Right ventricle myocardium inferior (tissue), 1 donor: ENCODE results near the gene CD300LB. TPM values are rescaled to one million over a fixed set of nuclear protein-coding genes. Genes with fewer than 3 reads are reported as not detected.
"Not testable (repeated sequence)": the region's sequence is repeated elsewhere in the genome, so short reads cannot be mapped to it uniquely, and the experiment has no call there.

Experiments used
- ATAC-seq: fragments of 200-7000 bp; cut with Tn5 transposase; one replicate; pipeline ENCODE4 v1.9.1; 2020; ENCODE audit warnings: mild to moderate bottlenecking, moderate library complexity
- DNase-seq: peaks from one replicate; pipeline ENCODE4 v3.0.0; 2021; ENCODE audit errors: missing footprints
- intact Hi-C: fragments of 100-400 bp; cut with DNase I; formaldehyde crosslinking; loops from one replicate; pipeline ENCODE4 v1.11.0; 2022
- total RNA-seq: library from RNA; stranded (reverse); fragmentation: NEBNext Ultra II Directional; extraction: Animal tissue kit (Norgen Biotek cat#: 25700); gene quantifications from one replicate; pipeline ENCODE4 v1.2.1, GENCODE V29; 2021
- donor health status: DM: no; HTN: yes; CAD: no; lungs with severe emphysema.

CD300LB gene
- total RNA-seq, 1 donor from 2014 or later = 0.19 TPM

DNA sequence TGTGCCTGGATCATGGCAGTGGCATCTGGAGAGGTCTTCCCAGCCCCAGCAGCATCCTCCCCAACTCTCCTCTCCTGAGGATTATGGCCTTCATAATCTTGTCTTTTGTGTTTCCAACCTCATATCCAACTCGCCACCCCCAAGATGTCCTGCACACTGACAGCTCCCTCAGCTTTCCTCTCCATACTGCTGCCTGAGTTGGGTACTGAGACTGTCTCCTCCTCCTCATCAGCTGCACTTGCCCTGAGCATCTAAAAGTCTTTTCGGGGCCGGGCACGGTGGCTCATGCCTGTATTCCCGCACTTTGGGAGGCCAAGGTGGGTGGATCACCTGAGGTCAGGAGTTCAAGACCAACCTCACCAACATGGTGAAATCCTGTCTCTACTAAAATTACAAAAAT lies 2.0 kb downstream of the CD300LB start:
- ATAC-seq (no peak), DNase-seq (peak; percentile 26)
- intact Hi-C loops = no loop called here

DNA sequence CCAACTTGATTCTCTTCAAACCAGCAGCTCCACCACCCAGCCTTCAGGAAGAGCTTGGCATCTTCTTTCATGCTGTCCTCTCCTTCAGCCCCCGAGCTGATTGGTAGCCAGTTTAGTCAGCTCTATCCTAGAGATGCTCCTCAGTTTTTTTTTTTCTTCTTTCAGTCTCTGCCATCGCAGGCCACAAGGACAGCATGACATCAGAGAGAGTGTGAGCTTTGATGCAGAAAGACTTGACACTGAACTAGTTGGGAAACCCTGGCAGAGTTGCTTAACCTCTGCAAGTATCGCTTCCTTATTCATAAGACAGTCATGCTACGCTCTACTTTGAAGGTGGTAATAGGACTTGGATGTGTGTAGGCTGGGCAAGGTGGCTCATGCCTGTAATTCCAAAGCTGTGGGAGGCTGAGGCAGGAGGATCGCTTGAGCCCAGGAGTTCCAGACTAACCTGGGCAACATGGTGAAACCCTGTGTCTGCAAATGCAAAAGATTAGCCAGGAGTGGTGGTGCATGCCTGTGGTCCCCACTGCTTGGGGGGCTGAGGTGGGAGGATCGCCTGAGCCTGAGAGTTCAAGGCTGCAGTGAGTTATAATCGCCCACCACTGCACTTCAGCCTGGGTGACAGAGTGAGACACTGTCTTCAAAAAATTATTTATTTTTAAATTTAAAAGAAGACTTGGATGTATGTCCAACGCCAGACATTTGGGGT lies 2.6 kb downstream of the CD300LB start:
- intact Hi-C loops = no loop called here
- peak; percentile 67 for DNase-seq

DNA sequence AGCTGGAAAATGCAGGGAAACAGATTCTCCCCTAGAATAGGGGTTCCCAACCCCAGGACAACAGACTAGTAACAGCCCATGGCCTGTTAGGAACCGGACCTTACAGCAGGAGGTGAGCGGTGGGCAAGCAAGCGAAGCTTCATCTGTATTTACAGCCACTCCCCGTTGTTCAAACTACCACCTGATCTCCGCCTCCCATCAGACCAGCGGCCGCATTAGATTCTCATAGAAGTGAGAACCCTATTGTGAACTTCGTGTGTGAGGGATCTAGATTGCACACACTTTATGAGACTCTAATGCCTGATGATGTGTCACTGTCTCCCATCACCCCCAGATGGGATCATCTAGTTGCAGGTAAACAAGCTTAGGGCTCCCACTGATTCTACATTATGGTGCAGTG lies 3.5 kb downstream of the CD300LB start:
- ATAC-seq = no peak
- intact Hi-C loops = no loop called here
- DNase-seq = peak; percentile 22

More for the DNA sequence above, 2.6 kb downstream of the CD300LB start:
- no peak for ATAC-seq

GRCh38 chr17:74527081-74527480 lies 4.2 kb downstream of the CD300LB start:
- ATAC-seq = no peak
- intact Hi-C loops = no loop called here
- DNase-seq = peak; percentile 37

DNA sequence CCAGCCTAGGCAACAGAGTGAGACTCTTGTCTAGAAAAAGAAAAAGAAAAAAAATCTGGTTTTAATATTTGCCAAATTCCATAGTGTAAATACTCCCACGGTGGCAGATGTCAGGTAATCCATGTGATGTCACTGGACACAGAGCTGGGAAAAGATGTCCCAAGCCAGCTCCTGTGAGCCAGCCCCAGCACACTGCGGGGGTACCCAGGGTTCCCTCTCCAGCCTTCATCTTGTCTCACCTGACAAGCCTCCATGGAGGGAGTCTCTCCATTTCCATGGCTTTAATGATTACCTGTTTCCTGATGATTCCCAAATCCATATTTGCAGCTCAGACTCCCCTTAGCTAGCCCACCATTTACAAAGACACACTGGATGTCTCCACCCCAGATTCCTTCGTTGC lies 4.6 kb downstream of the CD300LB start:
- intact Hi-C loops = no loop called here
- ATAC-seq = no peak
- DNase-seq = no peak

GRCh38 chr17:74525781-74526288 lies 5.4 kb downstream of the CD300LB start:
- intact Hi-C loops = no loop called here
- DNase-seq = peak; percentile 13
- no peak for ATAC-seq

DNA sequence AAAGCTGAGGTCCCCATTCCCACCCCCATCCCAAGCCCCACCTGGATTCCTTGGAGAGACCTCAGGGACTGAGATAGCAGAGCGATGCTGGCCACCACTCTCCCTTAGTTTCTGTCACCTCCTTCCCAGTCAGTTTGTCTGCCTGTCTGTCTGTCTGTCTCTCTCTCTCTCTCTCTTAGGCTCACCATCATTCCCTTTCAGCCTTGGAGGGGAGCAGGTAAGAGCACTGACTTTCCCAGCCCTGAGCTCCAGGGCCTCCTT lies 5.9 kb downstream of the CD300LB start:
- ATAC-seq = no peak
- DNase-seq = no peak
- intact Hi-C loops = no loop called here

DNA sequence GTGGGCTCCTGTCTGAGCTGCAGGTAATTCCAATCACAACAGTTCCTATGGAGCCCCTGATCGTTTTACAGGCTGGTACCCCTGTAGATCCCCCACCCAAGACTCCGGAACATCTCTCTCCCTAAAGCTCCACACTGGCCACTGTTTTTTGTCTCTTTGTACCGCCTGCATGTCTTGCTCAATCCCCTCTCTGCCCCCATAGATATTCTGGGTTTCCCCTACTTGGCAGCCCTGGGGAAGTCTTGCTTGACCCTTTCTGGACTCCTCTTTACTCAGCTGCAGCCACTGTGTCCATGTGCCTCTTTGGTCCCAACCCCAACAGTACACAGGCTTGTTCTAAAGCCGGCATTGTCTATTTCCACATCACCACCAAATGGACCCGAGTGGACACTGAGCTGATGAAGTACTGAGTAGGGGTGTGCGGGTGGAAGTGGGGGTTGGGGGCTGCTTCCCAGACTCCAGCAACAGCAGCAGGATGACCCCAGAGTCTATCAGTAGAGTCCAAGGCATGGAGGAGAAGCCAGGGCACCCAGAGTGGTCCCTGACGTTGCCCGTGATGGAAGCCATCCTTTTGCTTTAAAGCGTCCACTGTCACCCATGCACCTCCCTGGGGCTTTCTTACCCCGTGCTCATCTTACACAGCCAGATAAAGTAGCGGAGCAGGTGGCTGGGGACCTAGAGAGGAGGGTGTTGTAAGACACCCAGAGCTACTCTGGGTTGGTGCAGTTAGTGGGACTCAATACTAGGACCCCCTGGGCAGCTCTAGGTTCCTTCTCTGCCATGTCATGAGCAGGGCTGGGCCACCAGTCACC lies 6.4 kb downstream of the CD300LB start:
- intact Hi-C loops = no loop called here
- no peak for ATAC-seq
- no peak for DNase-seq

GRCh38 chr17:74523308-74523707 lies 8.0 kb downstream of the CD300LB start:
- no peak for DNase-seq

DNA sequence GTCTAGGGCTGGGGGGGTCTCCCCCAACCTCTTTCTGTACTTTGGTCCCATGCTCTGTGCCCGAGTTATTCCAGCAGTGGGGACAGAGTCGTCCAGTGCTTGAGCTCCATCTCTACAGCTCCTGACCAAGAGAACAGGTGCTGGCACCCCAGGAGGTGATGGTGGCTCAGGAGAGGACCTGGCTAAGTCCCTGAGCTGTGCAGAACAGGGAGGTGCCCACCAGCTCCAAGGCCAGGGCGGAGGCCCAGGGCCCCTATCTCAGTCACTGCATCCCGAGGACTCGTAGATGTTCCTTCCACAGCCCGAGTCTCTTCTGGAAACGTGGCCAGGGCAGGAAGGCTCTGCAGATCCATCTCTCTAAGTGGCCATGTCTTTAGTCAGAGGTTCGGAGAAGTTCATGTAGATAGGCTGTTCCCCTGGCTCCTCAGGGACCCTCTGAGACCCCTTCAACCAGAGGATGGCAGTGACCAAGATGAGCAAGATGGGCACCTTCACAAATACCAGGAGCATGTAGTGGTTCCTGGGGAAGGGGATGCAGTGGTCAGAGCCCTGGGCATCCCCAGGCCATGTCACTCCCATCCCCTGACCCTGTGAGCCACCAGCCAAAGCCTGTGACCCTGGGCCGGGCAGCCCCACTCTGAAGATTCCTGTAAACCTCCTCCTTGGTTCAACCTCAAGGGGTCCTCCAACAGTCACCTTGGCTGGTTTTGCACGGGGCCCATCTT lies 8.7 kb downstream of the CD300LB start:
- ATAC-seq = no peak
- DNase-seq = no peak
- intact Hi-C loops = no loop called here

More at GRCh38 chr17:74523308-74523707, 8.0 kb downstream of the CD300LB start:
- intact Hi-C loops = no loop called here
- no peak for ATAC-seq

- peak; percentile 33 for ATAC-seq
- intact Hi-C loops = no loop called here
- no peak for DNase-seq
Measured at GRCh38 chr17:74521701-74522201, 9.5 kb downstream of the CD300LB start.

DNA sequence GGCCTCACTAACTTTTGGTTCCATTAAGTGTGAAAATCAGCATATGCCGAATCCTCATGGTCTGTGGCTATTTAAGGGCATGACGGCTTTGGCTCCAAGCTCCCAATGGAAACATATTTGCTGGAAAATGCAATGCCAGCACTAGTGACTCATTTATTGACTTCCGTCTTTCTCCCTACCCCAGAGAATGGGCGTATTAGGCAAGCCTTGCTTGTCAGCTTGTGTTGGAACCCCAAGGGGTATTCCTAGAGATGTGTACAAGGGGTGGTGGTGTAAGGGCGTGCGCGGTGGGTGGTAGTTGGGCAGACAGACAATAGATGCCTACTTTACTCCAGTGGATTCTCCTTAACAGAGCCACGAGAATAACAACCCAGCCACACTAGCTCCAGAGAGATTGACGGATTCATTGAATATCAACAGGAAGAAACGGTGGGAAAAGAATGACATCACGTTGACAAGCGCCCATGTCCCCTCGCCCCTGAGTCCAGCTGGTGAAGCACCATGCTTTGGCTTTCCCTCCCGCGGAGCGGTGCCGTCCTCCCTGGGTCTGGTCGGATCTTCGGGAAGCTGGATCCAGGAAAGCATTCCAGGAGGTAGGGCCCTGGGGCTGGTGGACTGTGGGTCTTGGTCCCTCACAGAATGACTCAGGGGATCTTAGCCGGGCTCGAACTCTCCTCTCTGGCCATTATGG lies 10.3 kb downstream of the CD300LB start:
- intact Hi-C loops = no loop called here
- ATAC-seq (peak; percentile 72), DNase-seq (no peak)

- peak; percentile 79 for DNase-seq
- intact Hi-C loops = no loop called here
- peak; percentile 66 for ATAC-seq
Measured at GRCh38 chr17:74520016-74520434, 11.2 kb downstream of the CD300LB start.

- intact Hi-C loops, DNase-seq, ATAC-seq: not testable (repeated sequence)
Measured at GRCh38 chr17:74518413-74518981, 12.8 kb downstream of the CD300LB start.

- ATAC-seq = no peak
- intact Hi-C loops = no loop called here
- DNase-seq = no peak
Measured at GRCh38 chr17:74516561-74517328, 14.5 kb downstream of the CD300LB start.

- ATAC-seq = no peak
- intact Hi-C loops = no loop called here
- DNase-seq = no peak
Measured at GRCh38 chr17:74515941-74516340, 15.3 kb downstream of the CD300LB start.

DNA sequence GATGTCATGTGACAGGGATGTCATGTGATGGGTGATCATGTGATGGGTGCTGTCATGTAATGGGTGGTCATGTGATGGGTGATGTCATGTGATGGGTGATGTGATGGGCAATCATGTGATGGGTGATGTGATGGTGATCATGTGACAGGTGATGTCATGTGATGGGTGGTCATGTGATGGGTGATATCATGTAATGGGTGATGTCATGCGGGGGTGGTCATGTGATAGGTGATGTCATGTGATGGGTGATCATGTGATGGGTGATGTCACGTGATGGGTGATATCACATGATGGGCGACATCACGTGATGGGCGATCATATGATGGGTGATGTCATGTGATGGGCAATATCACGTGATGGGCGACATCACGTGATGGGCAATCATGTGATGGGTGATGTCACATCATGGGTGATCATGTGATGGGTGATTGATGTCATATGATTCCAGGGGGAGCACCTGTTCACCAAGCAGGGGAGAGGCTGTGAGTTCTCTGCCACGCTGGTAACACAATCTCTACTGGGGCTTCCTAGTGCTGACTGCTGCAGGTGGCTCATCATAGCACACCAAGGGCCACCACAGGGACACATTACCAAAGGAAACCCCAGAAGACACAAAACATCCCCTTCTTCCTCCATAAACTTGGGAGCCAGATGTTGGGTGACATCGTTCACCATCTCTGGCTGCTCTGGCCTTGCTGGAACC lies 16.5 kb downstream of the CD300LB start:
- intact Hi-C loops = no loop called here
- DNase-seq (no peak), ATAC-seq (no peak)
